Left hindlimb (tissue), 1 donor: Measurements from ENCODE around the gene CMC2.
A peak's percentile ranks its signal among the peaks of the same experiment; 100 is the strongest.

Experiments used
- DNase-seq: peaks from one replicate; pipeline ENCODE4 v3.0.0-alpha.2; 2018

The CMC2 gene

GRCh38 chr16:81006813-81007695 is at the start of gene CMC2, which contains the start of gene CENPN:
TSS of gene CMC2 (minus strand) at chr16:81006885. CDS start at chr16:80997394, 9,491 bp downstream.
TSS of gene CENPN (plus strand) at chr16:81007214. CDS start at chr16:81011940, 4,726 bp downstream.
- peak; percentile 99 for DNase-seq

GRCh38 chr16:81053761-81054160 is 47.1 kb upstream of the CMC2 start:
- no peak for DNase-seq

- DNase-seq = no peak
Measured at GRCh38 chr16:81042821-81043220, 36.1 kb upstream of the CMC2 start.

- DNase-seq = no peak
Measured at GRCh38 chr16:81041696-81042095, 35.0 kb upstream of the CMC2 start.

- no peak for DNase-seq
Measured at GRCh38 chr16:81040842-81041241, 34.2 kb upstream of the CMC2 start.

GRCh38 chr16:81040131-81040530 is 33.4 kb upstream of the CMC2 start:
- DNase-seq = no peak

GRCh38 chr16:81036751-81037350 is 30.2 kb upstream of the CMC2 start:
- DNase-seq = no peak

GRCh38 chr16:81035975-81036750 is 29.5 kb upstream of the CMC2 start:
- peak; percentile 44 for DNase-seq

GRCh38 chr16:81035398-81035974 is 28.8 kb upstream of the CMC2 start, which contains the start of gene ATMIN:
TSS of gene ATMIN (plus strand) at chr16:81035842. CDS start at chr16:81035871, 29 bp downstream.
- peak; percentile 86 for DNase-seq

- DNase-seq = no peak
Measured at GRCh38 chr16:81029930-81030604, 23.4 kb upstream of the CMC2 start.

GRCh38 chr16:81026429-81026828 is 19.7 kb upstream of the CMC2 start:
- DNase-seq = no peak

- no peak for DNase-seq
Measured at GRCh38 chr16:81018496-81018895, 11.8 kb upstream of the CMC2 start.

GRCh38 chr16:81014672-81015071 is 8.0 kb upstream of the CMC2 start:
- no peak for DNase-seq

GRCh38 chr16:81012974-81013373 is 6.3 kb upstream of the CMC2 start:
- DNase-seq = no peak

- no peak for DNase-seq
Measured at GRCh38 chr16:81008505-81008789, 1.8 kb upstream of the CMC2 start.

GRCh38 chr16:81006211-81006812 is 373 bp downstream of the CMC2 start:
- no peak for DNase-seq

- DNase-seq = no peak
Measured at GRCh38 chr16:81005610-81006161, 999 bp downstream of the CMC2 start.

- no peak for DNase-seq
Measured at GRCh38 chr16:81004646-81005353, 1.9 kb downstream of the CMC2 start.

GRCh38 chr16:81003610-81004460 is 2.9 kb downstream of the CMC2 start:
- DNase-seq = no peak

- DNase-seq = no peak
Measured at GRCh38 chr16:81003064-81003463, 3.6 kb downstream of the CMC2 start.
